ENCODE results near the gene ERBB4. TPM values are rescaled to one million over a fixed set of nuclear protein-coding genes. Genes with fewer than 3 reads are reported as not detected.

Gene ERBB4
- total and polyA plus RNA-seq, 2 of the 8 experiments (the other 6 are each of a cell fraction or from before 2014, with no cell fraction given), result 0.34 to 1.3 TPM

- Histone ChIP-seq H3K23ac (ENCODE audit: insufficient read length) (no peak overlapping the region), H3K18ac (ENCODE audit: extremely low read depth, low read length) (0 out of 2 replicates have a peak overlapping the region, but pooled peaks have one; percentile 39), H2BK5ac (ENCODE audit: low read depth, low read length) (peak overlapping the region; percentile 68), H3K23me2 (ENCODE audit: low read depth, low read length) (no peaks in the 10 kb centered on the region), H2AFZ (ENCODE audit: low read length) (peak overlapping the region; percentile 28; the same call in 1 of the 2 replicates), H4K8ac (ENCODE audit: extremely low read depth, insufficient read depth, low read length) (no peak overlapping the region), H2BK20ac (ENCODE audit: low read length) (peak overlapping the region; percentile 68; the same call in 1 of the 2 replicates), H3K27me3 (replicated peaks in 1 of 4; ENCODE audit: control insufficient read depth in 3 of 4, extremely low read depth in 1 of 4, insufficient read depth in 3 of 4, low read length in 3 of 4) (no peaks in the 10 kb centered on the region), H3K4me1 (replicated peaks in 1 of 4; ENCODE audit: control insufficient read depth in 3 of 4, insufficient read depth in 4 of 4, low read length in 3 of 4) (peaks cover 0 to 15% (median 9%) of the 10 kb centered on the region in 4 experiments; a peak in 3 of 7 replicates), H2BK12ac (ENCODE audit: low read depth, low read length) (peak overlapping the region; percentile 88; the same call in 1 of the 2 replicates), H4K20me1 (replicated peaks in 1 of 2; ENCODE audit: control insufficient read depth in 1 of 2, insufficient read depth in 2 of 2, low read length in 2 of 2) (no peaks in the 10 kb centered on the region), H3K4me2 (ENCODE audit: insufficient read depth in 1 of 2, low read depth in 2 of 2, low read length in 2 of 2) (peak overlapping the region; percentile 42 to 74; a peak in 3 of 4 replicates), H3K36me3 (ENCODE audit: control insufficient read depth in 2 of 4, insufficient read depth in 4 of 4, low read length in 3 of 4) (no peaks in the 10 kb centered on the region), H3K27ac (ENCODE audit: low read depth, low read length) (no peak overlapping the region), H3K79me1 (ENCODE audit: low read depth, low read length) (no peaks in the 10 kb centered on the region), H3K9ac (replicated peaks in 1 of 4; ENCODE audit: extremely low read depth in 1 of 4, low read depth in 3 of 4, low read length in 3 of 4) (no peak overlapping the region), H3K4me3 (ENCODE audit: extremely low read depth in 1 of 4, insufficient read depth in 2 of 4, low read depth in 3 of 4, low read length in 4 of 4) (no peak overlapping the region), H2AK5ac (ENCODE audit: low read depth, low read length) (no peak overlapping the region), H3K56ac (replicated peaks; ENCODE audit: insufficient read length, low read depth, low read length) (no peak overlapping the region), H4K5ac (ENCODE audit: insufficient read length, low read depth, low read length) (no peak overlapping the region), H3K4ac (replicated peaks; ENCODE audit: insufficient read length, low read depth, low read length) (no peak overlapping the region), H4K91ac (replicated peaks; ENCODE audit: insufficient read length, low read length) (no peak overlapping the region), H2BK120ac (replicated peaks; ENCODE audit: low read depth, low read length) (peak overlapping the region; percentile 77), H3K9me3 (ENCODE audit: insufficient read depth in 2 of 2, low read depth in 1 of 2, low read length in 1 of 2) (peaks cover 11 to 17% of the 10 kb centered on the region in 2 experiments), H3K14ac (ENCODE audit: insufficient read length) (no peak overlapping the region), H3K79me2 (ENCODE audit: control insufficient read depth in 1 of 2, insufficient read depth in 2 of 2, low read length in 2 of 2) (no peaks in the 10 kb centered on the region), H2BK15ac (ENCODE audit: low read length) (no peak overlapping the region)
- CTCF ChIA-PET (ENCODE audit: partially characterized antibody), result interaction anchor here (0.7 to 3.1 kb wide), 3 partner anchors 14 to 130 kb away, joined by 3 to 8 read pairs (median 5); no protein-coding TSS in a partner anchor
- DNase-seq (ENCODE audit: low read depth in 1 of 2, low spot score in 2 of 2) (no peak), FAIRE-seq (no peak)
- POLR2A ChIA-PET (ENCODE audit: partially characterized antibody), result no interaction called here
- TF ChIP-seq RXRA (IDR thresholded peaks at IDR 0.05; ENCODE audit: insufficient read depth, low read depth, low read length) (no peak), GTF2F1 (IDR thresholded peaks at IDR 0.05; ENCODE audit: borderline replicate concordance, low read depth, low read length) (no peak), POLR2A (IDR thresholded peaks at IDR 0.05; ENCODE audit: control extremely low read depth in 1 of 2, low read depth in 2 of 2, low read length in 2 of 2) (no peak), POU5F1 (IDR thresholded peaks at IDR 0.05; ENCODE audit: low read depth, low read length) (no peak), SP1 (IDR thresholded peaks at IDR 0.05; ENCODE audit: low read depth, low read length) (no peak), KDM5A (IDR thresholded peaks at IDR 0.05; ENCODE audit: low read length) (no peak), MAFK (IDR thresholded peaks at IDR 0.05; ENCODE audit: low read depth, low read length) (no peak), SIRT6 (IDR thresholded peaks at IDR 0.05; ENCODE audit: low read length) (no peak), CHD2 (IDR thresholded peaks at IDR 0.05; ENCODE audit: low read length) (no peak)
- 55% methylated on average over 7 of the region's 7 CpGs; no CpG with 5 or more reads in 1 of the 2 experiments for WGBS, 2 experiments (ENCODE audit: extremely low coverage in 1 of 2, insufficient coverage in 1 of 2, insufficient read length in 1 of 2, insufficient replicate concordance in 2 of 2, low coverage in 1 of 2, low lambda C conversion rate in 2 of 2, missing lambda C conversion rate in 1 of 2)
These were observed 428.6 kb downstream of the ERBB4 start for GRCh38 chr2:212109792-212110680.
